Tibial artery (tissue), 4 donors: ENCODE results near the gene KCNT1.
A peak's percentile ranks its signal among the peaks of the same experiment; 100 is the strongest.

Experiments
- DNase-seq, 2 donors: peaks; one replicate each; pipeline ENCODE4 v3.0.0-alpha.2; 2019
- H3K27ac ChIP-seq, 2 donors: fragments of 200-600 bp; sonication (generic) in 1 of 2; 1 replicate in 1 of 2; 2 replicates in 1 of 2; pipeline ENCODE4 v1.5.1; 2018 to 2019; ENCODE audit warnings: mild to moderate bottlenecking in 1 of 2
- H3K27me3 ChIP-seq, 2 donors: fragments of 200-600 bp; sonication (generic) in 1 of 2; one replicate each; pipeline versions ENCODE4 v1.5.1 to v1.6.0; 2016 to 2019
- H3K36me3 ChIP-seq, 3 donors: fragments of 200-600 bp; sonication (generic) in 2 of 3; one replicate each; pipeline ENCODE4 v1.5.1; 2016 to 2019; ENCODE audit warnings: mild to moderate bottlenecking in 2 of 3
- H3K4me1 ChIP-seq, 4 donors: fragments of 200-600 bp; sonication (generic) in 2 of 4; 1 replicate in 3 of 4; 2 replicates in 1 of 4; pipeline ENCODE4 v1.5.1; 2016 to 2019
- H3K4me3 ChIP-seq, 2 donors: fragments of 200-600 bp; sonication (generic) in 1 of 2; 1 replicate in 1 of 2; 2 replicates in 1 of 2; pipeline ENCODE4 v1.5.1; 2018 to 2019; ENCODE audit warnings: mild to moderate bottlenecking in 2 of 2
- H3K9me3 ChIP-seq, 3 donors: fragments of 200-600 bp; sonication (generic) in 1 of 3; one replicate each; pipeline ENCODE4 v1.5.1; 2016 to 2019
- intact Hi-C: fragments of 100-400 bp; cut with DNase I; formaldehyde crosslinking; loops from one replicate; pipeline ENCODE4 v1.15.0; 2023; ENCODE audit warnings: low total_unique reads
- TF ChIP-seq, protein P1 (sequence below), 2 experiments: fragments of 200-600 bp in 1 of 2; fragments of 450-650 bp in 1 of 2; IDR thresholded peaks; one replicate each; pipeline ENCODE4 v1.5.1; 2017 to 2019; ENCODE audit warnings: antibody characterized with exemption in 2 of 2, mild to moderate bottlenecking in 1 of 2, moderate library complexity in 1 of 2

Gene KCNT1

DNA sequence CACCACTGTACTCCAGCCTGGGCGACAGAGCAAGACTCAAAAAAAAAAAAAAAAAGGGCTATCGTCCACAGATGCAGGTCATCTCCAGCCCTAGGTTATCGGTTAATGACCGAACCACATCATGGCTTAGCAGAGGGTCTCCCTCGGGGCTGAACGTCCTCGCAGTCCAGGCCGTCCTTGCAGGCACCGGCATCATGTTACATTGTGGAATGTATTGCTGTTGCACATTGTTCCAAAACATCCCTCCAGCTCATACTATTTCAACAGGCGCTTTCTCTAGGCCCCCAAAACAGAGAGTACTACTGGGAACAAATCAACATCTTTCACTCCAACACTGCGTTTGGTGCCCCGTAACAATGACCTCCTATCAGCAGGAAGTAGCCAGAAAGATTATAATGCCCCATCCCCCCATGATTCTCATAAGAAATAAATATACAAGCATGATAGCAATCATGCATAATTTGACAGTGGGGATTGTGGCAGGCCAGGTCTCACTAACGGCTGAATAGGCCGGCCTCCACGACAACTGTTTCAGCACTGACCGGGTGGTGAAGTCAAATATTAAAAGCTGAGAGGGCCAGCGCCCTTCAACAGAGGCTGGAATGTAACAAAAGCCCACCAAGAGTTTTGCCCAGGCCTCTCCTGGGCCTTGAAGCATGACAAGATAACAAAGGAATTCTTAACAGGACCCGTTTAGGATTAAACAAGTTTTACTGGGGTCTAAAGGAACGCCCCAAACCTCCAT, 40.0 kb upstream of the KCNT1 start:
- Histone ChIP-seq H3K9me3 (no peaks in the 10 kb centered on the region), H3K4me3 (no peak overlapping the region), H3K4me1 (no peaks in the 10 kb centered on the region), H3K27ac (no peak overlapping the region), H3K36me3 (no peaks in the 10 kb centered on the region), H3K27me3 (peaks cover 0 to 55% of the 10 kb centered on the region in 2 donors)
- no peak for DNase-seq
- TF ChIP-seq, protein P1, sequence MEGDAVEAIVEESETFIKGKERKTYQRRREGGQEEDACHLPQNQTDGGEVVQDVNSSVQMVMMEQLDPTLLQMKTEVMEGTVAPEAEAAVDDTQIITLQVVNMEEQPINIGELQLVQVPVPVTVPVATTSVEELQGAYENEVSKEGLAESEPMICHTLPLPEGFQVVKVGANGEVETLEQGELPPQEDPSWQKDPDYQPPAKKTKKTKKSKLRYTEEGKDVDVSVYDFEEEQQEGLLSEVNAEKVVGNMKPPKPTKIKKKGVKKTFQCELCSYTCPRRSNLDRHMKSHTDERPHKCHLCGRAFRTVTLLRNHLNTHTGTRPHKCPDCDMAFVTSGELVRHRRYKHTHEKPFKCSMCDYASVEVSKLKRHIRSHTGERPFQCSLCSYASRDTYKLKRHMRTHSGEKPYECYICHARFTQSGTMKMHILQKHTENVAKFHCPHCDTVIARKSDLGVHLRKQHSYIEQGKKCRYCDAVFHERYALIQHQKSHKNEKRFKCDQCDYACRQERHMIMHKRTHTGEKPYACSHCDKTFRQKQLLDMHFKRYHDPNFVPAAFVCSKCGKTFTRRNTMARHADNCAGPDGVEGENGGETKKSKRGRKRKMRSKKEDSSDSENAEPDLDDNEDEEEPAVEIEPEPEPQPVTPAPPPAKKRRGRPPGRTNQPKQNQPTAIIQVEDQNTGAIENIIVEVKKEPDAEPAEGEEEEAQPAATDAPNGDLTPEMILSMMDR (IDR thresholded peaks at IDR 0.05) = no peak
- intact Hi-C loops = no loop called here

DNA sequence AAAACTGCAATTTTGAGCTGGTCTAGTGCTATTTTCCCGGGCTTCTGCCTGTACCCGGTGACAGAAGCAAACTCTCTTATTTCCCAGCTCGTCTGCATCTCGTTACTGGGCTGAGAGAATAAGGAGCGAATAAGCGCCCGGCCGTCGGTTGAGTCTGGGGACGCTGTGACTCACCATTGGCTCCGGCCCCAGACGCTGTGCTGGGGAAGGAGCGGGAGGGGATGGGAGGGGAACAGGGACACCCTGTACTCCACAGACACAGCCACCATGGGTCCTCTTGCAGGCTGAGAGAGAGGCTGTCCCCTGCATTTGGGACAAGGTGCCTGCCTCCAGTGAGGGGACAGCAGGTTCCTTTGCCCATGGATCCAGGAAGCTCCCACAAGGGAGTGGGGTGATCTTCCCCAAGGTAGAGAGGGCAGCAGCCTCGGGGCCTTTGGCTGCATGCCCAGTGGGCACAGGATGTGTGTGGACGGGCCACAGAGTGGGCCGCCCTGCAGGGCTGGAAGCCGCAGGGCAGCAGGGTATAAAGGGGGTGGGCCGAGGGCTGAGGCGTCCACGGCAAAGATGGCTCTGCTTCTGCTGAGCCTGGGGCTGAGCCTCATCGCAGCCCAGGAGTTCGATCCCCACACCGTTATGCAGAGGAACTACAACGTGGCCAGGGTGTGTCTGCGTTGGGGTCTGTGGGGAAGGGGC, 39.1 kb upstream of the KCNT1 start, which contains the start of gene LCN9:
TSS of gene LCN9 (plus strand) at position 552 of the 693 bp plus-strand sequence. CDS start at position 565, 13 bp downstream.
- DNase-seq = peak in 1 of 2 donors; percentile 56
- Histone ChIP-seq H3K9me3 (no peaks in the 10 kb centered on the region), H3K4me1 (no peaks in the 10 kb centered on the region), H3K4me3 (no peak within 1 kb of the TSS), H3K36me3 (no peaks in the 10 kb centered on the region), H3K27me3 (peaks cover 0 to 61% of the 10 kb centered on the region in 2 donors), H3K27ac (no peak within 1 kb of the TSS)
- intact Hi-C loops = no loop called here
- TF ChIP-seq, protein P1 (IDR thresholded peaks at IDR 0.05) = no peak

DNA sequence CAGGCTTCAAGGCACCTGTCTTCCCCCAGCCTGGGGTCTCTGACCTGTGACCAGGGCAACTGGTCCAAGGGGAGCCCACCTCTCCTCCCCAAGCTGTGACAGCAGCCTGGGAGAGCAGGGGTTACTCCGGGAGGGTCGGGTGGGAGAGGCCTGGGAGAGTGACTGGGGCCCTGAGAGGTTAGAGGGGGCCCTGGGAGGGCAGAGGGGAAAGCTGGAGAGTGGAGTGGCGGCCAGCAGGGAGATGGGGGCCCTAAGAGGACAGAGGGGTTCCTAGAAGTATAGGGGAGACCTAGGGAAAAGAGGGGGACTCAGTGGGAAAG, 38.6 kb upstream of the KCNT1 start:
- H3K36me3 ChIP-seq = no peaks in the 10 kb centered on the region
- intact Hi-C loops = no loop called here
- TF ChIP-seq, protein P1 (IDR thresholded peaks at IDR 0.05) = no peak
- H3K27me3 ChIP-seq = peaks cover 0 to 63% of the 10 kb centered on the region in 2 donors
- DNase-seq = no peak
- no peaks in the 10 kb centered on the region for H3K4me1 ChIP-seq
- H3K9me3 ChIP-seq = no peaks in the 10 kb centered on the region
- no peak overlapping the region for H3K4me3 ChIP-seq
- no peak overlapping the region for H3K27ac ChIP-seq

DNA sequence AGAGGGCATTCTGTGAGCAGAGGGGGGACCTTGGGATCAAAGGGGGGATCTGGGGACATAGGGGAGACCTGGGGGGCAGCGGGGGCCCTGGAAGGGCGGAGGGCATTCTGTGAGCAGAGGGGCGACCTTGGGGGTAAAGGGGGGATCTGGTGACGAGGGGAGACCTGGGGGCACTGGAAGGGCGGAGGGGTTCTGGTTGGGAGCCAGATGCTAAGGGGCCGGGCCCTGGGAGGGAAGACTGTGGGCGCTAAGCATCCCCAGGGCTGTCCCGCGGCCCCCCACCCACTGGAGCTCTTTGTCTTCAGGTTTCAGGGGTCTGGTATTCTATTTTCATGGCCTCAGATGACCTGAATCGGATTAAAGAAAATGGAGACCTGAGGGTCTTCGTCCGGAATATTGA, 38.1 kb upstream of the KCNT1 start:
- TF ChIP-seq, protein P1 (IDR thresholded peaks at IDR 0.05) = no peak
- H3K9me3 ChIP-seq = no peaks in the 10 kb centered on the region
- intact Hi-C loops = no loop called here
- peaks cover 0 to 67% of the 10 kb centered on the region in 2 donors for H3K27me3 ChIP-seq
- no peak overlapping the region for H3K27ac ChIP-seq
- peak in 1 of 2 donors; percentile 56 for DNase-seq
- no peaks in the 10 kb centered on the region for H3K4me1 ChIP-seq
- no peak overlapping the region for H3K4me3 ChIP-seq
- H3K36me3 ChIP-seq = no peaks in the 10 kb centered on the region

DNA sequence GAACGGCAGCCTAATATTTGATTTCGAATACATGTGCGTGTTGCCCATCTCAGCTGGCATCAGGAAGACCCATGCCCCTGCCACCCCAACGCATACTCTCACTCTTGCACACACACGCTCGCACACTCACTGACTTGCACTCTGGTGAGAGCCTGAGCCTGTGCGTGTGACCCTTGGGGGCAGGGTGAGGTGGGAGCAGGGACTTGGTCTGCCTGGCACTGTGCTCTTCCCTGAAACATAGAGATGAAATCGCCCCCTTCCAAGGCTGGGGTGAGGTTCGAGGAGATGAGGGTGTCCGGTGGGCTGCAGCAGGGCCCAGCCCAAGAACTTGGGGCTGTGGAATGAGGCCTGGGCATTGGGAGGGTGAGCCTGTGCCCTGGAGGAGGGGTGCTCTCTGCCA, 37.7 kb upstream of the KCNT1 start:
- Histone ChIP-seq H3K4me1 (no peaks in the 10 kb centered on the region), H3K4me3 (no peak overlapping the region), H3K27me3 (peaks cover 0 to 70% of the 10 kb centered on the region in 2 donors), H3K27ac (no peak overlapping the region), H3K9me3 (no peaks in the 10 kb centered on the region), H3K36me3 (no peaks in the 10 kb centered on the region)
- intact Hi-C loops = no loop called here
- peak in 1 of 2 donors; percentile 29 for DNase-seq
- TF ChIP-seq, protein P1 (IDR thresholded peaks at IDR 0.05) = no peak
